HUES64 (cell line): Measurements from ENCODE around the gene FAH.

Experiments used
- H3K27ac ChIP-seq: 2 replicates; pipeline ENCODE4 v1.7.0; 2013; ENCODE audit warnings: low read depth, low read length, inconsistent platforms
- H3K27me3 ChIP-seq: 2 replicates; pipeline ENCODE4 v1.6.1; 2013; ENCODE audit warnings: mild to moderate bottlenecking, low read length; ENCODE audit not compliant: insufficient read depth
- H3K36me3 ChIP-seq: 2 replicates; pipeline ENCODE4 v1.6.1; 2013; ENCODE audit warnings: mild to moderate bottlenecking, low read length; ENCODE audit not compliant: insufficient read depth
- H3K4me1 ChIP-seq: 2 replicates; pipeline ENCODE4 v1.6.1; 2013; ENCODE audit warnings: mild to moderate bottlenecking, low read length, moderate library complexity; ENCODE audit not compliant: insufficient read depth
- H3K4me3 ChIP-seq: 2 replicates; pipeline ENCODE4 v1.5.1; 2013; ENCODE audit warnings: mild to moderate bottlenecking, low read length, moderate library complexity
- H3K9ac ChIP-seq: 2 replicates; pipeline ENCODE4 v1.6.1; 2013; ENCODE audit warnings: mild to moderate bottlenecking, low read depth, low read length
- H3K9me3 ChIP-seq: 2 replicates; pipeline ENCODE4 v1.6.1; 2013; ENCODE audit warnings: low read depth, low read length; ENCODE audit not compliant: insufficient read depth
- WGBS: fragments of 150-250, 120-280 bp; methylation state at CpG from one replicate; pipeline ENCODE4 v1.1.7; 2013; ENCODE audit warnings: missing lambda C conversion rate; 5-methylcytosine and 5-hydroxymethylcytosine counted together

FAH gene

GRCh38 chr15:80183306-80183705, 30.5 kb downstream of the FAH start:
- 95% methylated on average over 10 of the region's 10 CpGs for WGBS
- Histone ChIP-seq H3K27me3 (no peaks in the 10 kb centered on the region), H3K9ac (no peak overlapping the region), H3K36me3 (peaks cover 18% of the 10 kb centered on the region; the same call in 1 of the 2 replicates), H3K4me1 (peaks cover 7% of the 10 kb centered on the region; the same call in 1 of the 2 replicates), H3K27ac (no peak overlapping the region), H3K9me3 (no peaks in the 10 kb centered on the region), H3K4me3 (no peak overlapping the region)

- 88% methylated on average over 6 of the region's 6 CpGs for WGBS
- Histone ChIP-seq H3K4me1 (peaks cover 9% of the 10 kb centered on the region; the same call in 1 of the 2 replicates), H3K36me3 (peaks cover 18% of the 10 kb centered on the region; the same call in 1 of the 2 replicates), H3K9me3 (no peaks in the 10 kb centered on the region), H3K9ac (no peak overlapping the region), H3K27ac (no peak overlapping the region), H3K4me3 (no peak overlapping the region), H3K27me3 (no peaks in the 10 kb centered on the region)
Measured at GRCh38 chr15:80183886-80184285, 31.1 kb downstream of the FAH start.

DNA sequence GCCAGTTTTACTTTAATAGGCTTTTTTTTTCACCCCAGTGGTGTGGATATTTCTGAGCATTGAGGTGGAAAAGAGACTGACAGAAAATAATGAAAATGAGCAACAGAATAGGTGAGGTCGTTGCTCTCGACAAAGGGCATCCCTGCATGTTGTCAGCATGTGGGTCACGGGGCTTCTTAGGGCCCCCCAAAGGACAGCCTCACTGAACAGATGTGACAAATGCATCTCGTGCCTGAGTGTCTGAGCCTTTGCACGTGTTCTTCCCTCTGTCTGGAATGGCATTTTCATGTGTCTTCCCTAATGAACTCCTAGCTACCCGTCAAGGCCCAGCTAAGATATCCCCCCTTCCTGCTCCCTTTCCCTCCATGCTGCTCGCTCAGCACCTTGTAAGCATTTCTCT, 31.8 kb downstream of the FAH start:
- Histone ChIP-seq H3K4me1 (peaks cover 9% of the 10 kb centered on the region; the same call in 1 of the 2 replicates), H3K4me3 (no peak overlapping the region), H3K27me3 (no peaks in the 10 kb centered on the region), H3K9me3 (no peaks in the 10 kb centered on the region), H3K9ac (no peak overlapping the region), H3K36me3 (peaks cover 18% of the 10 kb centered on the region; the same call in 1 of the 2 replicates), H3K27ac (no peak overlapping the region)
- 86% methylated on average over 7 of the region's 7 CpGs for WGBS

- no peak overlapping the region for H3K4me3 ChIP-seq
- WGBS: 95% methylated on average over 2 of the region's 2 CpGs
- peaks cover 9% of the 10 kb centered on the region; the same call in 1 of the 2 replicates for H3K4me1 ChIP-seq
- no peak overlapping the region for H3K27ac ChIP-seq
- H3K9ac ChIP-seq: no peak overlapping the region
- no peaks in the 10 kb centered on the region for H3K9me3 ChIP-seq
- no peaks in the 10 kb centered on the region for H3K27me3 ChIP-seq
- H3K36me3 ChIP-seq: peaks cover 18% of the 10 kb centered on the region; the same call in 1 of the 2 replicates
Measured at GRCh38 chr15:80185152-80185551, 32.4 kb downstream of the FAH start.

DNA sequence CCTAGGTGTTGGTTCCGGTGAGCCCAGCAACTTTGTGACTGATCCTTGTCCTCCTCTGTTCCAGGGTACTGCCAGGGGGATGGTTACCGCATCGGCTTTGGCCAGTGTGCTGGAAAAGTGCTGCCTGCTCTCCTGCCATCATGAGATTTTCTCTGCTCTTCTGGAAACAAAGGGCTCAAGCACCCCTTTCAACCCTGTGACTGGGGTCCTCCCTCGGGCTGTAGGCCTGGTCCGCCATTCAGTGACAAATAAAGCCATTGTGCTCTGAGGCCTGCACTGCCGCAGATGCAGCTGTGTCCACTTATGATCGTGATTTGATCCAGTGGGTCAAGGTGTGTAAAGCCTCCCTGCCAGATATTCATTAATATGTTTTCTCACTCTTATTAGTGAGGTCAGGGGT, 33.3 kb downstream of the FAH start:
- WGBS: 95% methylated on average over 7 of the region's 7 CpGs

GRCh38 chr15:80186597-80186996, 33.8 kb downstream of the FAH start:
- Histone ChIP-seq H3K9me3 (no peaks in the 10 kb centered on the region), H3K4me1 (peaks cover 9% of the 10 kb centered on the region; the same call in 1 of the 2 replicates), H3K27me3 (no peaks in the 10 kb centered on the region), H3K27ac (no peak overlapping the region), H3K4me3 (no peak overlapping the region), H3K9ac (no peak overlapping the region), H3K36me3 (peaks cover 18% of the 10 kb centered on the region; the same call in 1 of the 2 replicates)
- 95% methylated on average over 1 of the region's 1 CpG for WGBS

More for the DNA sequence above, 33.3 kb downstream of the FAH start:
- H3K9ac ChIP-seq: no peak overlapping the region
- no peaks in the 10 kb centered on the region for H3K27me3 ChIP-seq
- peaks cover 18% of the 10 kb centered on the region; the same call in 1 of the 2 replicates for H3K36me3 ChIP-seq
- peaks cover 9% of the 10 kb centered on the region; the same call in 1 of the 2 replicates for H3K4me1 ChIP-seq
- no peaks in the 10 kb centered on the region for H3K9me3 ChIP-seq
- no peak overlapping the region for H3K27ac ChIP-seq
- no peak overlapping the region for H3K4me3 ChIP-seq

DNA sequence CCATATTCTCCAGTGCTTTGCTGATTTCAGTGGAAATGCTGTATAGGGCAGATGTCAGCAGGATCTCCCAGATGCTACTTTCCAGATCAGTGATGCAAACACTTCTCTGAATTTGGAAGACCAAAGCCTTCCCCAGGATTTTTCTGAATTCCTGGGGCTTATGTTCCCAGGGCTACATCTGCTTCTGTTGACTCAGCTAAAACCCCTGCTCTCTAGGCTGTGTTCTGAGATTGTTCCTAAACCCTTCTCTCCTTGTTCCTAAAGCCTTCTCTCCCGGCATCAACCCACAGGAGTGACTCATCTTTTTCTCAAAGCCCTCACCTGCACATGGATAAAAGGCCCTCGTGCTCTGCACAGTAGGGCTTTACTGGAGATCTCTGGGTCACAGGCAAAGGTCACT, 35.5 kb downstream of the FAH start:
- 57% methylated on average over 2 of the region's 2 CpGs for WGBS
- Histone ChIP-seq H3K36me3 (peaks cover 13% of the 10 kb centered on the region; the same call in 1 of the 2 replicates), H3K27ac (peak overlapping the region; percentile 48; the same call in 1 of the 2 replicates)

GRCh38 chr15:80191198-80191597, 38.4 kb downstream of the FAH start:
- H3K27ac ChIP-seq: no peak overlapping the region
- H3K9ac ChIP-seq: no peak overlapping the region
- H3K4me1 ChIP-seq: peaks cover 9% of the 10 kb centered on the region; the same call in 1 of the 2 replicates
- no peaks in the 10 kb centered on the region for H3K9me3 ChIP-seq
- WGBS: 57% methylated on average over 1 of the region's 2 CpGs
- H3K4me3 ChIP-seq: no peak overlapping the region
- no peaks in the 10 kb centered on the region for H3K27me3 ChIP-seq
- peaks cover 10% of the 10 kb centered on the region; the same call in 1 of the 2 replicates for H3K36me3 ChIP-seq

More for the DNA sequence above, 35.5 kb downstream of the FAH start:
- peaks cover 9% of the 10 kb centered on the region; the same call in 1 of the 2 replicates for H3K4me1 ChIP-seq
- no peaks in the 10 kb centered on the region for H3K27me3 ChIP-seq
- no peak overlapping the region for H3K9ac ChIP-seq
- H3K4me3 ChIP-seq: no peak overlapping the region
- no peaks in the 10 kb centered on the region for H3K9me3 ChIP-seq

DNA sequence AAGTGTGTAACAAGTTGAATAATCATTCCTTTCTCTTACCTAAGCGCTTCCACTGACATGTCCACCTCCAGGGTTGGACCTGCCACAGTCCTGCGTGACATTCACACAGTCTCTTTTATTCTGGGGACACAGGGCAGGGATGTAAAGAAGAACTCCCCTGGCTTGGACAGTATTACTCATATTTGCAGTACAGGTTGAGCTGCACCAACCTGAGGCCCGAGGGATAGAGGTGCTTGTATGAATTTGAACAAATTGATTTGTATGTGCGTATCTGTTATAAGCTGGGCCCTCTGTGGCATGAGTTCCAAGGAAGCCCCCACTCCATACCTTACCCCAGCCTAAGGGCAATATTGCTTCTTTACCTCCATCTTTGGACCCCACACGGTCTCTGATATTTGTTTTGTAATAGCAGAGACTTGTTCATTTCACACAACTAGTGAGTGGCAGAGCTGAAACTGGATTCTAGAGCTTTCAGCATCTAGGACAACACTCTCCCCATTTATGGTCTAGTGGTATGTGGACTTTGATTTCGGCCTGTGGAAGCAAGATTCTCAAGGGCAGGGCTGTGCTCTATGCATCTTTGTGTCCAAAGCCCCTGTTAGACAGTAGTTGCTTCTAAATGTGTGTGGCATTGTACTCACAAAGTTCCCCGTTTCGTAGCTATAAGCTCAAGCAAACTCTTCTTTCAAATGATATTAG, 39.2 kb downstream of the FAH start:
- Histone ChIP-seq H3K4me1 (peaks cover 9% of the 10 kb centered on the region; the same call in 1 of the 2 replicates), H3K4me3 (no peak overlapping the region), H3K27ac (no peak overlapping the region), H3K27me3 (no peaks in the 10 kb centered on the region), H3K36me3 (0 out of 2 replicates have a peak, but pooled peaks cover 2% of the 10 kb centered on the region), H3K9ac (no peak overlapping the region), H3K9me3 (no peaks in the 10 kb centered on the region)
- 93% methylated on average over 8 of the region's 8 CpGs for WGBS

- no peak overlapping the region for H3K9ac ChIP-seq
Measured at GRCh38 chr15:80194186-80194585, 41.4 kb downstream of the FAH start.

GRCh38 chr15:80194914-80195313, 42.1 kb downstream of the FAH start:
- Histone ChIP-seq H3K4me3 (no peak overlapping the region), H3K4me1 (peaks cover 9% of the 10 kb centered on the region; the same call in 1 of the 2 replicates), H3K9me3 (no peaks in the 10 kb centered on the region), H3K27ac (no peak overlapping the region), H3K27me3 (no peaks in the 10 kb centered on the region), H3K9ac (no peak overlapping the region), H3K36me3 (no peaks in the 10 kb centered on the region)
- WGBS: 94% methylated on average over 1 of the region's 1 CpG

More at GRCh38 chr15:80194186-80194585, 41.4 kb downstream of the FAH start:
- H3K4me1 ChIP-seq: peaks cover 5% of the 10 kb centered on the region; the same call in 1 of the 2 replicates
- no peaks in the 10 kb centered on the region for H3K36me3 ChIP-seq
- H3K27me3 ChIP-seq: no peaks in the 10 kb centered on the region
- 100% methylated on average over 1 of the region's 1 CpG for WGBS
- H3K4me3 ChIP-seq: no peak overlapping the region
- H3K9me3 ChIP-seq: no peaks in the 10 kb centered on the region
- H3K27ac ChIP-seq: no peak overlapping the region
